Endothelial cell of umbilical vein (primary cell): Measurements from ENCODE around the gene SSBP3. TPM values are rescaled to one million over a fixed set of nuclear protein-coding genes. Genes with fewer than 3 reads are reported as not detected.

ENCODE experiments used
- BruUV-seq: library from RNA; stranded (reverse); fragments of 400-500 nt; replicated peaks from 2 replicates; lab custom pipeline; 2021; lab: Mats Ljungman, UMichigan
- CTCF ChIA-PET: fragments of 300-600, 350-600 bp; sonication (Branson Sonifier 250); formaldehyde crosslinking; loops from one replicate; lab custom pipeline; 2021; ENCODE audit warnings: antibody characterized with exemption, inconsistent platforms; lab: Charles Lee
- POLR2A ChIA-PET: fragments of 300-600, 350-600 bp; sonication (Branson Sonifier 250); formaldehyde crosslinking; loops from one replicate; lab custom pipeline; 2021; ENCODE audit warnings: antibody characterized with exemption, inconsistent platforms; lab: Charles Lee
- DNase-seq: peaks from one replicate; pipeline ENCODE4 v3.0.0-alpha.2; 2011; ENCODE audit warnings: low read depth, low spot score
- FAIRE-seq: peaks from 2 replicates; lab custom pipeline; 2011; peaks lifted over from hg19 to GRCh38; lab: Jason Lieb, UNC
- H2AFZ ChIP-seq: 2 replicates; pipeline ENCODE4 v1.6.0; 2012; ENCODE audit warnings: low read depth, low read length, control low read depth, inconsistent platforms
- H3K27ac ChIP-seq: 2 replicates; pipeline ENCODE4 v1.5.1; 2011; ENCODE audit warnings: low read depth, mild to moderate bottlenecking, control low read depth, low read length, moderate library complexity; ENCODE audit not compliant: insufficient read depth
- H3K27me3 ChIP-seq, 2 experiments: 2 replicates each; pipeline versions ENCODE4 v1.6.0 to v1.6.1; 2011; ENCODE audit warnings: low read length in 2 of 2, mixed read lengths in 1 of 2; ENCODE audit not compliant: control insufficient read depth in 2 of 2, insufficient read depth in 2 of 2
- H3K36me3 ChIP-seq, 2 experiments: 2 replicates in 1 of 2; 3 replicates in 1 of 2; pipeline ENCODE4 v1.5.1; 2011; ENCODE audit warnings: low read length in 2 of 2, mild to moderate bottlenecking in 1 of 2, moderate library complexity in 1 of 2; ENCODE audit not compliant: control insufficient read depth in 2 of 2, insufficient read depth in 2 of 2; ENCODE audit errors: extremely low read depth in 1 of 2
- H3K4me1 ChIP-seq: 3 replicates; pipeline ENCODE4 v1.5.1; 2011; ENCODE audit warnings: mild to moderate bottlenecking, low read length; ENCODE audit not compliant: control insufficient read depth, insufficient read depth; ENCODE audit errors: extremely low read depth
- H3K4me2 ChIP-seq: 2 replicates; pipeline ENCODE4 v1.6.1; 2011; ENCODE audit warnings: low read length, control low read depth, mixed read lengths; ENCODE audit not compliant: insufficient read depth
- H3K4me3 ChIP-seq, 3 experiments: fragments of 200-600 bp in 1 of 3; sonication (generic), shearing (Covaris generic) in 1 of 3; replicated peaks in 1 of 3; 2 replicates each; pipeline ENCODE4 v1.5.1; 2011 to 2016; ENCODE audit warnings: control low read depth in 3 of 3, low read length in 3 of 3, mild to moderate bottlenecking in 2 of 3, inconsistent platforms in 1 of 3, low read depth in 1 of 3, moderate library complexity in 1 of 3; ENCODE audit not compliant: insufficient read depth in 1 of 3
- H3K79me2 ChIP-seq: 2 replicates; pipeline ENCODE4 v1.6.0; 2012; ENCODE audit warnings: low read length, inconsistent platforms; ENCODE audit not compliant: control insufficient read depth, insufficient read depth
- H3K9ac ChIP-seq: replicated peaks from 2 replicates; pipeline ENCODE3; 2011; ENCODE audit warnings: low read length, control low read depth; ENCODE audit not compliant: insufficient read depth; ENCODE audit errors: extremely low read depth
- H3K9me1 ChIP-seq: replicated peaks from 3 replicates; pipeline ENCODE4 v1.6.0; 2011; ENCODE audit warnings: mild to moderate bottlenecking, low read length; ENCODE audit not compliant: control insufficient read depth, insufficient read depth; ENCODE audit errors: extremely low read depth
- H3K9me3 ChIP-seq: replicated peaks from 2 replicates; pipeline ENCODE4 v1.5.1; 2012; ENCODE audit warnings: low read length, inconsistent platforms; ENCODE audit not compliant: control insufficient read depth, insufficient read depth
- H4K20me1 ChIP-seq: replicated peaks from 2 replicates; pipeline ENCODE3; 2011; ENCODE audit warnings: mild to moderate bottlenecking, low read length; ENCODE audit not compliant: control insufficient read depth, insufficient read depth; ENCODE audit errors: extremely low read depth
- EZH2 ChIP-seq: IDR thresholded peaks from 2 replicates; pipeline ENCODE4 v1.6.1; 2012; ENCODE audit warnings: borderline replicate concordance, low read depth, mild to moderate bottlenecking, moderate library complexity, low read length, inconsistent platforms; ENCODE audit not compliant: severe bottlenecking
- FOS ChIP-seq: IDR thresholded peaks from 2 replicates; pipeline ENCODE4 v1.6.1; 2011; ENCODE audit warnings: mild to moderate bottlenecking, low read length, moderate library complexity, borderline replicate concordance; ENCODE audit not compliant: insufficient read depth
- GATA2 ChIP-seq: IDR thresholded peaks from 2 replicates; pipeline ENCODE4 v1.7.0; 2011; ENCODE audit warnings: low read depth, mild to moderate bottlenecking, moderate library complexity, mixed read lengths, low read length; ENCODE audit not compliant: insufficient read length, insufficient read depth
- JUN ChIP-seq: IDR thresholded peaks from 2 replicates; pipeline ENCODE4 v1.6.1; 2011; ENCODE audit warnings: borderline replicate concordance, low read depth; ENCODE audit not compliant: insufficient read length, insufficient read depth
- MAX ChIP-seq: IDR thresholded peaks from 2 replicates; pipeline ENCODE4 v1.6.1; 2011; ENCODE audit not compliant: insufficient read depth, insufficient read length
- MYC ChIP-seq: IDR thresholded peaks from one replicate; pipeline ENCODE4 v1.6.1; 2011; ENCODE audit warnings: mild to moderate bottlenecking, low read depth, low read length
- POLR2A ChIP-seq: IDR thresholded peaks from 2 replicates; pipeline ENCODE4 v1.6.1; 2012; ENCODE audit warnings: low read depth, mild to moderate bottlenecking, control low read depth, low read length
- POLR2AphosphoS5 ChIP-seq: IDR thresholded peaks from 2 replicates; pipeline ENCODE4 v1.6.1; 2012; ENCODE audit warnings: low read depth, mild to moderate bottlenecking, control low read depth, low read length, moderate library complexity; ENCODE audit not compliant: insufficient read depth
- dilution Hi-C: fragments of 300-500 bp; cut with MboI; formaldehyde crosslinking; loops from one replicate; pipeline ENCODE4 v1.15.0; 2019; ENCODE audit warnings: low sequenced_read_pairs; ENCODE audit not compliant: extremely low pct_ligation_motif_present
- intact Hi-C: fragments of 100-400 bp; cut with micrococcal nuclease; formaldehyde crosslinking; loops from one replicate; pipeline ENCODE4 v1.10.0; 2022
- polyA plus RNA-seq, 4 experiments: library from polyadenylated mRNA; depleted of rRNA in 3 of 4; stranded (reverse) in 3 of 4; unstranded in 1 of 4; fragments of >200 nt; gene quantifications; 2 replicates each; pipeline versions ENCODE4 v1.2.1 to v1.2.3, GENCODE V29; 2011 to 2012; ENCODE audit warnings: missing spikeins in 1 of 4
- total RNA-seq: library from RNA; stranded (reverse); gene quantifications from 2 replicates; pipeline ENCODE4 v1.2.3, GENCODE V29; 2021
- TF ChIP-seq, protein P1 (sequence below), 2 donors: IDR thresholded peaks; 1 replicate in 1 of 2; 2 replicates in 1 of 2; pipeline ENCODE4 v1.5.1; 2011; ENCODE audit warnings: low read length in 2 of 2, mild to moderate bottlenecking in 2 of 2, moderate library complexity in 2 of 2, control low read depth in 1 of 2, inconsistent platforms in 1 of 2, low read depth in 1 of 2; ENCODE audit not compliant: insufficient read depth in 1 of 2; ENCODE audit errors: extremely low read depth in 1 of 2

The SSBP3 gene
- total and polyA plus RNA-seq, 2 donors (not counting 3 experiments of a cell fraction or from before 2014, with no cell fraction given), result 44.9 to 59.4 TPM

GRCh38 chr1:54238353-54239034, 167.7 kb downstream of the SSBP3 start:
- Histone ChIP-seq H3K9ac (no peak overlapping the region), H3K27me3 (no peaks in the 10 kb centered on the region), H4K20me1 (no peaks in the 10 kb centered on the region), H3K9me1 (no peaks in the 10 kb centered on the region), H3K27ac (no peak overlapping the region), H3K36me3 (peaks cover 4 to 17% of the 10 kb centered on the region in 2 experiments), H2AFZ (no peak overlapping the region), H3K4me2 (no peak overlapping the region), H3K9me3 (no peaks in the 10 kb centered on the region), H3K79me2 (no peaks in the 10 kb centered on the region), H3K4me1 (no peaks in the 10 kb centered on the region), H3K4me3 (no peak overlapping the region)
- DNase-seq (no peak), FAIRE-seq (no peak)
- POLR2A ChIA-PET, result no interaction called here
- CTCF ChIA-PET, result interaction anchor here (1.3 kb wide), 1 partner anchor 251 kb away, joined by 3 read pairs; no protein-coding TSS in a partner anchor
- BruUV-seq, result no TSS peak
- TF ChIP-seq, protein P1, sequence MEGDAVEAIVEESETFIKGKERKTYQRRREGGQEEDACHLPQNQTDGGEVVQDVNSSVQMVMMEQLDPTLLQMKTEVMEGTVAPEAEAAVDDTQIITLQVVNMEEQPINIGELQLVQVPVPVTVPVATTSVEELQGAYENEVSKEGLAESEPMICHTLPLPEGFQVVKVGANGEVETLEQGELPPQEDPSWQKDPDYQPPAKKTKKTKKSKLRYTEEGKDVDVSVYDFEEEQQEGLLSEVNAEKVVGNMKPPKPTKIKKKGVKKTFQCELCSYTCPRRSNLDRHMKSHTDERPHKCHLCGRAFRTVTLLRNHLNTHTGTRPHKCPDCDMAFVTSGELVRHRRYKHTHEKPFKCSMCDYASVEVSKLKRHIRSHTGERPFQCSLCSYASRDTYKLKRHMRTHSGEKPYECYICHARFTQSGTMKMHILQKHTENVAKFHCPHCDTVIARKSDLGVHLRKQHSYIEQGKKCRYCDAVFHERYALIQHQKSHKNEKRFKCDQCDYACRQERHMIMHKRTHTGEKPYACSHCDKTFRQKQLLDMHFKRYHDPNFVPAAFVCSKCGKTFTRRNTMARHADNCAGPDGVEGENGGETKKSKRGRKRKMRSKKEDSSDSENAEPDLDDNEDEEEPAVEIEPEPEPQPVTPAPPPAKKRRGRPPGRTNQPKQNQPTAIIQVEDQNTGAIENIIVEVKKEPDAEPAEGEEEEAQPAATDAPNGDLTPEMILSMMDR (IDR thresholded peaks at IDR 0.05; ENCODE audit: extremely low read depth in 1 of 2, insufficient read depth in 1 of 2, low read depth in 1 of 2, low read length in 2 of 2), result no peak
- TF ChIP-seq JUN (no peak), EZH2 (no peak), POLR2A (no peak), POLR2AphosphoS5 (no peak), MAX (no peak), MYC (no peak), FOS (no peak), GATA2 (no peak)
- dilution Hi-C loops, result no loop called here
- intact Hi-C loops, result no loop called here
